CD4-positive, alpha-beta T cell treated with Interleukin-2 at 100 ng/mL for 4 hours (primary cell): ENCODE data around the gene PPIL6.
"Not testable (repeated sequence)": the region's sequence is repeated elsewhere in the genome, so short reads cannot be mapped to it uniquely, and the experiment has no call there.

Source experiments
- DNase-seq: peaks from one replicate; pipeline ENCODE4 v3.0.0-alpha.2; 2020; ENCODE audit warnings: low spot score

The PPIL6 gene

DNA sequence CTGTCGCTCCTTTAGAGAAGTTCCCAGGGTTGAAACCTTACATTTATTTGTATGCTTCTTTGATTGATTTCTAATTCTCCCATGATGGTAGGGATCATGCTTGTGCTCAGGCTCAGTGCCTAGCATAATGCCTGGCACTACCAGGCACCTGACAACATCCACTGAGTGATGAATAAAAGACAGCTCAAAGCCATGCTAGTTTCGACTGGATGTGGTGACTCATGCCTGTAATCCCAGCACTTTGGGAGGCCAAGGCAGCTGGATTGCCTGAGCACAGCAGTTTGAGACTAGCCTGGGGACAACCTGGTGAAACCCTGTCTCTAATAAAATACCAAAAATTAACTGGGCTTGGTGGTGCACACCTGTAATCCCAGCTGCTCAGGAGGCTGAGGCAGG is 46.5 kb downstream of the PPIL6 start:
- DNase-seq: no peak

GRCh38 chr6:109393157-109393885 is 47.1 kb downstream of the PPIL6 start:
- DNase-seq: no peak

DNA sequence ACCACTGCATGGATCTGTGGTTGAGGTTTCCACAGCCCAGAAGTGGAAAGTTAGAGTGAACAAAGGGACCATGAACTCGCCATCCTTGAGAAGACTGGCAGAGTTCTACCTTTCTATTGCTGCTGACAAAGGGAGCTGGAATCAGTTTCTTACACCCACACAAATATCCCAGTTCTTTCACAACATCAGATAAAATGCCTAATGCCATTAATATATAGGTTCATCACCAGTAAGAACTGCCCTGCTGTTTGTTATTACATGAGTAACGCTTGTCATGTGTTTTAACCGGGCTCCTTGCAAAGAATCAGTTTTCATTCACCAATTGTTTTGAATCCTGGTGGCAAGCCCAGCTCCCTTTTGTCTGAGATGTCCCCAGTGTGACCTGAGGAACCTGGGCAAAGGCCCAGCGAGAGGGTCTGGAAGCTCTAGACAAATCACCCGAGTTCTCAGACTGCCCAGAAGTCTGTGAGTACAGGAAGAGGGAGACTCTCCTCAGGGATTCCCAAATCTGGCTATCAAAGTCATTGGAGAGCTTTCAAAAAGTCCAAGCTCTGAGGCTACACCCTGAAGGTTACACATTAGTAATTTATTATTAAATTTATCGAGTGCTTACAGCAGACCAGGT is 50.7 kb downstream of the PPIL6 start:
- DNase-seq: no peak

- no peak for DNase-seq
These were observed 52.2 kb downstream of the PPIL6 start for GRCh38 chr6:109388265-109388664.

- DNase-seq: no peak
These were observed 56.9 kb downstream of the PPIL6 start for GRCh38 chr6:109383438-109383940.

DNA sequence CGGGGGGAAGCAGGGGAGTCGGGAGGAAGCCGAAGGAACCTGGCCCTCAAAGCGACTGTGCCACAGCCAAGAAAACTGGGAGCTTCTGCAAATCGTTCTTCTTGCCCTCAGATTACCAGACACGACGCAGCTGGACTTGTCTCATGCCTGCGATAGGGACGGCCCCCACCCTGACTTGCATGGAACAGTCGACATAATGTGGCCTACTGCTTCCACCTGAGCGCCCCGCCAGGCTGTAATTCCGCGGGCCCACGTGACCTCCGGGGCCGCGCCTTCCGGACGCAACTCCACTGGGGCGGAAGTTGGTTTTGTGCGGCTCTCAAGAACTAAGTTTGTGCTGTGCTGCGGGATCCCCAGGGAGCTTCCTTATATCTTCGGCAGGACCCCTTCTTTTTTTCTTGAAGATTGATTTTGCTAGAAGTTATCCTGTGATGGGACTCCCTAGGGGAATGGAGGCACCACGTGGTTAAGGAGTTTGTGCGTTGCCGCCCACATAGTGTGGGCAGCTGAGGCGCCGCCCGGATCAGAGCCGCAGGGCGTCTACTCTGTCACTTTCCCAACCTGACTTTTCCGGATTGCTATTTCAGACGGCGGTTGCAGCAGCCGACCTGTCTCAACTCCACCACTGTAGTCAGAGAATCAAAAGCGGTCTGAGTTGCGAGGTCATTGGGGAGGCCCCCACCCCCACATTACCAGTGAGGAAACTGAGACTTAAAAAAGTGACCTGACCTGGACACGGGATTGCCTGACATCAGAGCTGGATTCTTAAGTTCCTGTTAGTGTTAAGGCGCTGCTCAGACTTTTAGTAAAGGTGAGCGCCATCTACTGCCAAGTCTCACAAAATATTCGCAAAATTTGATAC is 57.6 kb downstream of the PPIL6 start:
- peak; percentile 91 for DNase-seq

DNA sequence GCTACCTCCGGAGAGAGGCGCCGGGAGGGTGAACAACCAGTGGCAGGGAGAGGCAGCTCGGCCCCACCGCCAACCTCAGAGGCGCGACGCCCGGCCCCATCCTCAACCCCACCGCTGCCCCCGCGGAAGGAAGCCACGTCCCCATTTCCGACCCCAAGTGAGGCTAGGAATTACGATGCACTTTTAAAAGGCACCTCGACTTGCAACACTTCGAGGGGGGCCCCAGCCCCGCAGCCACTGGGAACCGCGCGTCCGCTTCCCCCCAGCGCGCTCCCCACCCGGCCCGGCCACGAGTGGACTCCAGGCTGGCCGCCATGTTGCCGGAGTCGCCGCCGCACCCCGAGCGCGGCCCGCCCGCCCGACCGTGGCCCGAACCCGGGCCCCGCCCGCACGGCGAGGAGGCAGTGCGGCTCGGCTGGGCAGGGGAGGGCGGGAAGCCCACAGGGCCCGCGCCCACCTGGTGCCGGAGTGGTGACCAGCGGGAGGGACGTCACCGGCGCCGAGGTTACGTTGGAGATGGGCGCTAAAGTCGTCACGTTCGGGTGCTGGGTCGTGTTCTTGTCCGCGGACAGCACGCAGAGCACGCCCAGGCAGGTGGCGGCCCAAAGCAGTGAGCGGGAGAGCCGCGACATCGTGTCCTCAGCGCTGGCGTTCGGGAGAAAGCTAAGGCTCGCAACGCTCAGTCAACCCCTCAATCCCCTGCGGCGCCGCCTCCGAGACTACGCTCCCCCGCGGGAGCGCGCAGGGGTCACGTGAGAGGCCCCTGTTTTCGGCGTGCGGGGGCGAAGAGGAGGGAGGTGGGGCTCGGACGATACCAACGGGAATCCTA is 58.5 kb downstream of the PPIL6 start, which contains the start of gene CD164:
CD164 (minus strand) TSS at position 721 of the 829 bp plus-strand sequence; CDS start at position 632, 89 bp downstream.
- DNase-seq: peak; percentile 93

- peak; percentile 8 for DNase-seq
These were observed 59.2 kb downstream of the PPIL6 start for GRCh38 chr6:109381061-109381746.

- no peak for DNase-seq
These were observed 60.7 kb downstream of the PPIL6 start for GRCh38 chr6:109379711-109380110.

DNA sequence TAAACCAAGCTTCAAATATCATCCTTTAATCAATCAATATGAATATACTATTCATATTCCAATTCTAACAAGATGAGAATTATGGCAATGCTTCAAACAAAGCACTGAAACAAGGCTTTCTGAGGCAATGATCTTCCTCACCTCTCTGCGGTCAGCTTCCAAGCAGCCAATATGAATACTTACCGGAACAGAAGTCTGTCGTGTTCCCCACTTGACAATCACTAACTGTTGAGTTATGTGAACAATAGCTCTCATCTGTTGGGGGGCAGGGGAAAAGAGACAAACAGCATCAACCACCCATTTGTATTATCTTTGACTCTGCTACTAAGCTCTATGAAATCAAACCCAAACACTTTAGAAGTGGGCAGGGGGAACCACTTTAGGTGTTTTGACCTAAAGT is 62.7 kb downstream of the PPIL6 start:
- no peak for DNase-seq

DNA sequence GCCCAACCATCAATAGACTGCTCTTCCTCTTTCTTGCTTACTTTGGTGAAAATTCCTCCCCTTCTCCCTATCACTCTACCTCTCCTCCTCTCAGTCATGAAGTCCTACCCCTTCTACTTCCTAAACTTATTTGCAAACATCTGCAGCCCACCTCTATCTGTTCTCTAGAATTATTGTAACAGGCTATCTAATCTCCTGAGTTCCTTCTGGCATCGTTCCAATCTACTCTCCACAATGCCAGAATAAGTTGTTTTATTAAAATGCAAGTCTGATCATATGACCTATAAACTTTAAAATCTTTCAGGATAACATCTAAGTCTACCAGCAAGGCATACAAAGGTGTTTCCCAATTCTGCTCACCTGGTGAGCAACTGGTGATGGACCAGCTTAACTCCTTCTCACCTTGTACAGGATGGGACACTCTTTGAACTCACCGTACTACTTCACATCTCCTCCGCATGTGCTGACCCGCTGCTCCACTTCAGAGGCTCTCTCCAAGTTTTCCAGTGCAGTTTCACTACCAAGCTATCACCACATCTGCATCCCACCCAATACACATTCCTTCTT is 66.0 kb downstream of the PPIL6 start:
- no peak for DNase-seq

DNA sequence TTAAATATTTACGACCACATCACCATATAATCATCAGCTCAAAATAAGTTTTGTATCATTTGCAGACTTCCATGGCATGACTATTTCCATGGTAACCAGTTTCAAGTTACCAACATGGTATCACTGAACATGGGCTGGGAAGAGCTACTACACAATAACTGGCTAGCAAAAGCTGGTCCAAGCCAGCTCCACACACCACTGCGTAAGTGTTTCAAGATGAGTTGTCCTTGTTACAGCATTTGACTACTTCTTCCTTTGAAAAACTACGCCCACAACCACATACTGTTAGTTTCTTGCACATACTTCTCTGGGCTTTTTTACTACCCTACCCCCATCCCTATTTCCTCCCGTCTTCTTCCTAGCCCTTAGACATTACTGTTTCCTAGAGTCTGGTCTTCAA is 66.7 kb downstream of the PPIL6 start:
- peak; percentile 25 for DNase-seq

DNA sequence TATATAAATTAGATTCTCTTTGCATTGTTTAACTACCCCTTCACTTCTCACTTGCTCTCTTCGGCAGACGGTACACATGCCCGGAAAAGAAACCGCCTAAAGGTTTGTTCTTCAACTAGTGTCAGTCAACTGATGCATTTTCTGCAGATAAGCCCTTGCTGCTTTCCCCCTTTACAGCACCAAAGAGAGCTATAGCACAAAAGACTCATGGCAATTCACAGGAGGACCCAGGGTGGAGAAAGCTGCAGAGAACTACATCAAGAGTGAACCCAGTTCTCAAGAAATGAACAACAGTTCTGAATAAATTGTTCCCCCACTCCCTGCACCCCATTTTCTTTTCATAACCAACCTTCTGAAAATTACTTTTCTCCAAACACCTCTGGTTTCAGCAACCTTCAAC is 67.1 kb downstream of the PPIL6 start:
- DNase-seq: no peak

DNA sequence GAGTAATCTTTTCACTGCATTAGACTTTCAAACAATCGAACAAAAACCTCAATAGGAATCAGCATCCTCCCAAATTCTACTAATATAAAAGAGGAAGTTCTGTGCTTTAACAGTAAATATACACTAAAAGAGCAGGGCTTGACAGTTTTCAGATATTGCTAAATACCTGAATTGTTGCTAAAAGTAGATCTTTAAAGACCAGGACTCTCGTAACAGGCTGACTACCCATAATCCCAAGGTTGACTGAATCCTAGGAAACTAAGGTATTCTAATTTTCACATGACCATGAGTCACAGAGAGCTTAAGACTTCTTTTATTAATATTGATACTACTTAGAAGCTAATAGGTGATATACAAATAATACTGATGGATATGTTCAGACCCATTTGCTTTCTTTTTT is 68.3 kb downstream of the PPIL6 start:
- DNase-seq: no peak

GRCh38 chr6:109370792-109371191 is 69.6 kb downstream of the PPIL6 start:
- no peak for DNase-seq

- DNase-seq: no peak
These were observed 70.1 kb downstream of the PPIL6 start for GRCh38 chr6:109370336-109370735.

- no peak for DNase-seq
These were observed 70.7 kb downstream of the PPIL6 start for GRCh38 chr6:109369728-109370127.

GRCh38 chr6:109364382-109365078 is 75.9 kb downstream of the PPIL6 start:
- not testable (repeated sequence) for DNase-seq

- DNase-seq: no peak
These were observed 76.7 kb downstream of the PPIL6 start for GRCh38 chr6:109363753-109364152.
